KBM-7 (cell line): Measurements from ENCODE around the gene TRIM50.
"Not testable (repeated sequence)": the region's sequence is repeated elsewhere in the genome, so short reads cannot be mapped to it uniquely, and the experiment has no call there.

Experiments used
- DNase-seq: peaks from one replicate; pipeline ENCODE4 v3.0.0-alpha.2; 2015
- in situ Hi-C: fragments of 300-500 bp; cut with MboI; formaldehyde crosslinking; loops from 2 replicates; pipeline ENCODE4 v1.14.3; 2020; ENCODE audit warnings: low sequenced_read_pairs, low pct_unique_long_range_greater_than_20kb, mixed read lengths

The TRIM50 gene

GRCh38 chr7:73277210-73277609 is 50.7 kb downstream of the TRIM50 start:
- in situ Hi-C loops, DNase-seq: not testable (repeated sequence)

GRCh38 chr7:73267813-73268212 is 60.1 kb downstream of the TRIM50 start:
- in situ Hi-C loops, DNase-seq: not testable (repeated sequence)

- in situ Hi-C loops, DNase-seq: not testable (repeated sequence)
These were observed 61.0 kb downstream of the TRIM50 start for GRCh38 chr7:73266719-73267368.
